Lung (tissue), 12 donors: ENCODE measurements around the gene METTL24. TPM values are rescaled to one million over a fixed set of nuclear protein-coding genes. Genes with fewer than 3 reads are reported as not detected.

Source experiments
- ATAC-seq: fragments of 200-7000 bp; cut with Tn5 transposase; one replicate; pipeline ENCODE4 v1.9.1; 2020; ENCODE audit warnings: moderate number of reproducible peaks; ENCODE audit not compliant: insufficient read depth, low FRiP score
- DNase-seq, 3 donors: peaks; one replicate each; pipeline ENCODE4 v3.0.0-alpha.2; 2013 to 2017
- H3K27ac ChIP-seq, 2 donors: one replicate each; pipeline ENCODE4 v1.5.1; 2013; ENCODE audit warnings: mild to moderate bottlenecking in 2 of 2, moderate library complexity in 2 of 2, control low read depth in 1 of 2, inconsistent platforms in 1 of 2, low read depth in 1 of 2, low read length in 1 of 2
- H3K27me3 ChIP-seq, 3 donors: one replicate each; pipeline ENCODE4 v1.5.1; 2013; ENCODE audit warnings: low read length in 2 of 3; ENCODE audit not compliant: control insufficient read depth in 3 of 3, insufficient read depth in 3 of 3
- H3K36me3 ChIP-seq, 4 donors: one replicate each; pipeline ENCODE4 v1.5.1; 2013; ENCODE audit warnings: low read length in 4 of 4, mild to moderate bottlenecking in 1 of 4, moderate library complexity in 1 of 4; ENCODE audit not compliant: control insufficient read depth in 4 of 4, insufficient read depth in 4 of 4
- H3K4me1 ChIP-seq, 5 donors: one replicate each; pipeline ENCODE4 v1.5.1; 2013; ENCODE audit warnings: low read length in 5 of 5, mild to moderate bottlenecking in 2 of 5, moderate library complexity in 1 of 5; ENCODE audit not compliant: control insufficient read depth in 5 of 5, insufficient read depth in 5 of 5
- H3K4me3 ChIP-seq: one replicate; pipeline ENCODE4 v1.5.1; 2013; ENCODE audit warnings: mild to moderate bottlenecking, control low read depth, moderate library complexity
- H3K9ac ChIP-seq, 2 donors: one replicate each; pipeline ENCODE4 v1.5.1; 2013; ENCODE audit warnings: low read length in 2 of 2, control low read depth in 1 of 2; ENCODE audit not compliant: insufficient read depth in 1 of 2
- H3K9me3 ChIP-seq, 4 donors: one replicate each; pipeline ENCODE4 v1.5.1; 2013; ENCODE audit warnings: low read length in 3 of 4, mild to moderate bottlenecking in 1 of 4, moderate library complexity in 1 of 4; ENCODE audit not compliant: control insufficient read depth in 4 of 4, insufficient read depth in 3 of 4
- CTCF ChIP-seq: IDR thresholded peaks from 2 replicates; pipeline ENCODE4 v1.5.1; 2012; ENCODE audit warnings: mild to moderate bottlenecking; ENCODE audit errors: control extremely low read depth, extremely low read depth
- WGBS, 2 donors: extraction: QIAGEN DNeasy Blood & Tissue Kit; methylation state at CpG; one replicate each; pipeline ENCODE4 v1.1.7; 2013; 5-methylcytosine and 5-hydroxymethylcytosine counted together
- polyA plus RNA-seq, 2 donors: library from polyadenylated mRNA; stranded (reverse); fragments of 200-250 nt; gene quantifications; one replicate each; pipeline ENCODE4 v1.2.1, GENCODE V29; 2013
- total RNA-seq, 2 donors: library from RNA; depleted of rRNA in 1 of 2; stranded (reverse); fragments of >200 nt in 1 of 2; gene quantifications; one replicate each; pipeline ENCODE4 v1.2.1, GENCODE V29; 2014 to 2021
- donor health status: control.
- donor health status: control.
- donor health status: Bipolar disorder and iron deficiency.
- donor health status: healthy.
- donor health status: DM: yes; HTN: yes; CAD: no.

METTL24 gene
- total and polyA plus RNA-seq, 4 donors: 0.73 to 3.7 (median 2.0) TPM; not detected in 1

DNA sequence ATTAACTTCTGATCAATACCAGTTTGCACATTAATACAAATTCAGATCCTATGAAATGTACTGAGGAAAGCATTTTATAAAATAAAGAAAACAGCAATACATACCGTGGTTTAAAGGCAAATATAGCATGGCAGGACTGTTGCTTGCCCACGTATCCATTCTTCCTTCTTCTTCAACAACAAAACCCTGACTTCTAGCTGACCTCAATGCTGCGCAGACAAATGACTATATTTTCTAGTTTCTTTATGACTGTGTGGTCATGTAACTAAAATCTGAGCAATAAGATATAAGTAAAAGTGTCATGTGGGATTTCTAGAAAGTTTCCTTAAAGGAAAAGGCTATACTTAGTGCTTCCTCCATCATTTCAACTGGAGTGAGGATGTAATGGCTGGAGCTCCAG is 92.9 kb downstream of the METTL24 start:
- TF ChIP-seq CTCF: no peak
- Histone ChIP-seq H3K9me3 (no peaks in the 10 kb centered on the region), H3K36me3 (no peaks in the 10 kb centered on the region), H3K27me3 (no peaks in the 10 kb centered on the region), H3K27ac (no peak overlapping the region), H3K9ac (no peak overlapping the region), H3K4me1 (peaks cover 0 to 10% (median 0%) of the 10 kb centered on the region in 5 donors), H3K4me3 (no peak overlapping the region)
- ATAC-seq: no peak
- DNase-seq: no peak
- WGBS, 2 donors: 86 to 94% methylated on average over 3 of the region's 3 CpGs

DNA sequence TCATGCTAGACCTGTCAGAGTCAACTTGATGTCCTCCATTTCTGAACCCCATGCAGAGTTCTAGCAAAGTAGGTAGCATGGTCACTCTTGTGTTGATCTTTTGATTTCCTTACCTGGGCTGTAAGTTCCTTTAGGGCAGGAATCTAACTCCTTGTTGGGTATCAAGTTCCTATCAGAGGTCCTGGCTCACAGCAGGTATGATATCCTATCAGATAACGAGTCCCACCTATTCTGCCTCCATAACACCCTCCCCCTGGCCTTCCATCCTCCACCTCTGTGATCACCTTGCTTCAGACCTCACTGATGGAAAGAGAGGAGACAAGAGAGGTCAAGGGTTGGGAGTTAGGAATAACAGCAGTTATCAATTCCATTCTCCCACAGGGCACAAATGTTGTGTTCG is 101.8 kb downstream of the METTL24 start:
- H3K4me3 ChIP-seq: no peak overlapping the region
- ATAC-seq (no peak), DNase-seq (no peak)
- H3K9me3 ChIP-seq: peaks cover 0 to 12% (median 0%) of the 10 kb centered on the region in 4 donors
- no peaks in the 10 kb centered on the region for H3K4me1 ChIP-seq
- no peaks in the 10 kb centered on the region for H3K36me3 ChIP-seq
- no peak overlapping the region for H3K27ac ChIP-seq
- no peaks in the 10 kb centered on the region for H3K27me3 ChIP-seq
- H3K9ac ChIP-seq: no peak overlapping the region
- TF ChIP-seq CTCF: no peak
- 86 to 95% methylated on average over 2 of the region's 2 CpGs for whole genome bisulfite sequencing, 2 donors

DNA sequence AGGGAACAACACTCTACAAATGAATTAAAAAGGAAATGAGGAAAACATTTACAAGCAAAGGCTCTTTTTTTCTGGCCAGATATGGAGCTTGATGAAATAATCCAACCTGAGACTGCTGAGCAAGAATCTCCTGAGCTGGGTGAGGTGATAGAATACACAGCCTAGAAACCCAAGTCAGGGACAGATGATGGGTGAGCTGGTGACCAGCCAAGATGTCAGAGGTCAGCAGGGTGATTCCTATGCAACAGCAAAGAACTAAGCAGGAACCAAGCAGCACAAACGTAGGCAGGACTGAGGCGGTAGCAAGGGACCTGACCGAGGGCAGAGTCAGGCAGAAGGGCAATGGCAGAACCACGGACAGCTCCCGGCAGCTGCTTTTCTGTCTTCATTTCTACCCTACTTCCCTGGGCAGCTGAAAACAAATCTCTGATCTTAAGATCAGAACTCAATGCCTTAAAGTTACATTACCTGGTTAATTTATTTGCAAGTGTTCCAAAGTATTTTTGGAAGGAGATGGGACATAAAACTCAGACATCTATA is 102.9 kb downstream of the METTL24 start:
- H3K4me3 ChIP-seq: no peak overlapping the region
- H3K27ac ChIP-seq: no peak overlapping the region
- H3K9ac ChIP-seq: no peak overlapping the region
- TF ChIP-seq CTCF: no peak
- WGBS, 2 donors: 36 to 37% methylated on average over 5 of the region's 5 CpGs
- H3K9me3 ChIP-seq: peaks cover 0 to 14% (median 0%) of the 10 kb centered on the region in 4 donors
- H3K4me1 ChIP-seq: no peaks in the 10 kb centered on the region
- DNase-seq: peak; percentile 12 to 67 (median 50)
- no peak for ATAC-seq
- H3K27me3 ChIP-seq: no peaks in the 10 kb centered on the region
- H3K36me3 ChIP-seq: no peaks in the 10 kb centered on the region

GRCh38 chr6:110250838-110251237 is 107.3 kb downstream of the METTL24 start:
- no peak overlapping the region for H3K9ac ChIP-seq
- no peaks in the 10 kb centered on the region for H3K4me1 ChIP-seq
- no peak overlapping the region for H3K27ac ChIP-seq
- TF ChIP-seq CTCF: no peak
- no peak overlapping the region for H3K4me3 ChIP-seq
- no peak for DNase-seq
- WGBS, 2 donors: 74 to 87% methylated on average over 5 of the region's 5 CpGs
- H3K27me3 ChIP-seq: no peaks in the 10 kb centered on the region
- H3K9me3 ChIP-seq: peaks cover 0 to 9% (median 0%) of the 10 kb centered on the region in 4 donors
- ATAC-seq: no peak
- H3K36me3 ChIP-seq: no peaks in the 10 kb centered on the region
